IPS-18a (cell line): ENCODE measurements around the gene NARF.

Experiments
- H3K27ac ChIP-seq: one replicate; pipeline ENCODE4 v1.5.1; 2013; ENCODE audit warnings: low read length
- H3K27me3 ChIP-seq: one replicate; pipeline ENCODE4 v1.6.1; 2013; ENCODE audit warnings: mild to moderate bottlenecking, low read length; ENCODE audit not compliant: control insufficient read depth, insufficient read depth
- H3K36me3 ChIP-seq: one replicate; pipeline ENCODE4 v1.6.1; 2013; ENCODE audit warnings: low read depth, low read length; ENCODE audit not compliant: control insufficient read depth
- H3K4me1 ChIP-seq: one replicate; pipeline ENCODE4 v1.6.1; 2013; ENCODE audit warnings: low read depth, low read length; ENCODE audit not compliant: control insufficient read depth
- H3K4me3 ChIP-seq: one replicate; pipeline ENCODE4 v1.5.1; 2013; ENCODE audit warnings: low read length
- H3K9ac ChIP-seq: one replicate; pipeline ENCODE4 v1.6.1; 2013; ENCODE audit warnings: mild to moderate bottlenecking, low read length, moderate library complexity
- H3K9me3 ChIP-seq: one replicate; pipeline ENCODE4 v1.6.1; 2013; ENCODE audit warnings: low read depth, low read length; ENCODE audit not compliant: control insufficient read depth

Gene NARF

GRCh38 chr17:82442643-82443464 is 15.7 kb upstream of the NARF start:
- Histone ChIP-seq H3K27me3 (no peaks in the 10 kb centered on the region), H3K4me1 (no peaks in the 10 kb centered on the region), H3K9me3 (no peaks in the 10 kb centered on the region), H3K36me3 (peaks cover 4% of the 10 kb centered on the region), H3K4me3 (no peak overlapping the region), H3K27ac (no peak overlapping the region), H3K9ac (no peak overlapping the region)

- no peak overlapping the region for H3K9ac ChIP-seq
- H3K36me3 ChIP-seq = peaks cover 4% of the 10 kb centered on the region
- no peaks in the 10 kb centered on the region for H3K4me1 ChIP-seq
- no peak overlapping the region for H3K4me3 ChIP-seq
- no peaks in the 10 kb centered on the region for H3K27me3 ChIP-seq
- H3K9me3 ChIP-seq = no peaks in the 10 kb centered on the region
- no peak overlapping the region for H3K27ac ChIP-seq
These were observed 14.9 kb upstream of the NARF start for GRCh38 chr17:82443465-82444283.

- Histone ChIP-seq H3K4me1 (no peaks in the 10 kb centered on the region), H3K9ac (no peak overlapping the region), H3K9me3 (no peaks in the 10 kb centered on the region), H3K36me3 (peaks cover 4% of the 10 kb centered on the region), H3K27ac (no peak overlapping the region), H3K4me3 (no peak overlapping the region), H3K27me3 (no peaks in the 10 kb centered on the region)
These were observed 14.2 kb upstream of the NARF start for GRCh38 chr17:82444284-82444893.

- H3K36me3 ChIP-seq = peaks cover 4% of the 10 kb centered on the region
- H3K9me3 ChIP-seq = no peaks in the 10 kb centered on the region
- no peaks in the 10 kb centered on the region for H3K27me3 ChIP-seq
- no peaks in the 10 kb centered on the region for H3K4me1 ChIP-seq
- no peak overlapping the region for H3K27ac ChIP-seq
- no peak overlapping the region for H3K9ac ChIP-seq
- H3K4me3 ChIP-seq = no peak overlapping the region
These were observed 13.5 kb upstream of the NARF start for GRCh38 chr17:82444941-82445521.

GRCh38 chr17:82445542-82445941 is 13.0 kb upstream of the NARF start:
- H3K9me3 ChIP-seq = no peaks in the 10 kb centered on the region
- H3K4me3 ChIP-seq = no peak overlapping the region
- H3K27ac ChIP-seq = no peak overlapping the region
- H3K9ac ChIP-seq = no peak overlapping the region
- peaks cover 4% of the 10 kb centered on the region for H3K36me3 ChIP-seq
- no peaks in the 10 kb centered on the region for H3K4me1 ChIP-seq
- H3K27me3 ChIP-seq = no peaks in the 10 kb centered on the region

GRCh38 chr17:82446124-82446523 is 12.4 kb upstream of the NARF start:
- Histone ChIP-seq H3K27me3 (no peaks in the 10 kb centered on the region), H3K9me3 (no peaks in the 10 kb centered on the region), H3K4me3 (no peak overlapping the region), H3K36me3 (peaks cover 4% of the 10 kb centered on the region), H3K27ac (no peak overlapping the region), H3K9ac (no peak overlapping the region), H3K4me1 (no peaks in the 10 kb centered on the region)

- Histone ChIP-seq H3K4me3 (no peak overlapping the region), H3K27me3 (no peaks in the 10 kb centered on the region), H3K9me3 (no peaks in the 10 kb centered on the region), H3K4me1 (no peaks in the 10 kb centered on the region), H3K9ac (no peak overlapping the region), H3K36me3 (peaks cover 4% of the 10 kb centered on the region), H3K27ac (no peak overlapping the region)
These were observed 11.9 kb upstream of the NARF start for GRCh38 chr17:82446649-82447048.

GRCh38 chr17:82447876-82448275 is 10.7 kb upstream of the NARF start:
- Histone ChIP-seq H3K9me3 (no peaks in the 10 kb centered on the region), H3K27ac (no peak overlapping the region), H3K27me3 (no peaks in the 10 kb centered on the region), H3K9ac (no peak overlapping the region), H3K36me3 (peaks cover 4% of the 10 kb centered on the region), H3K4me3 (no peak overlapping the region), H3K4me1 (no peaks in the 10 kb centered on the region)

- peak overlapping the region; percentile 73 for H3K4me3 ChIP-seq
- no peaks in the 10 kb centered on the region for H3K9me3 ChIP-seq
- H3K36me3 ChIP-seq = peaks cover 4% of the 10 kb centered on the region
- H3K4me1 ChIP-seq = no peaks in the 10 kb centered on the region
- H3K9ac ChIP-seq = no peak overlapping the region
- no peak overlapping the region for H3K27ac ChIP-seq
- no peaks in the 10 kb centered on the region for H3K27me3 ChIP-seq
These were observed 9.2 kb upstream of the NARF start for GRCh38 chr17:82449131-82449882.

GRCh38 chr17:82449883-82450356 is 8.6 kb upstream of the NARF start:
- no peaks in the 10 kb centered on the region for H3K27me3 ChIP-seq
- H3K4me3 ChIP-seq = peak overlapping the region; percentile 73
- peak overlapping the region; percentile 73 for H3K9ac ChIP-seq
- peaks cover 4% of the 10 kb centered on the region for H3K36me3 ChIP-seq
- H3K27ac ChIP-seq = no peak overlapping the region
- no peaks in the 10 kb centered on the region for H3K4me1 ChIP-seq
- H3K9me3 ChIP-seq = no peaks in the 10 kb centered on the region
